ENCODE measurements around the gene RAET1L. TPM values are rescaled to one million over a fixed set of nuclear protein-coding genes. Genes with fewer than 3 reads are reported as not detected.
A peak's percentile ranks its signal among the peaks of the same experiment; 100 is the strongest.

The RAET1L gene
- total RNA-seq, 2 donors from 2014 or later = not detected

- 88 to 91% methylated on average over 23 to 29 of the region's 29 CpGs for WGBS, 2 experiments (ENCODE audit: insufficient coverage in 1 of 2, insufficient read length in 1 of 2)
- DNase-seq = peak; percentile 40
- TF ChIP-seq, protein P1, sequence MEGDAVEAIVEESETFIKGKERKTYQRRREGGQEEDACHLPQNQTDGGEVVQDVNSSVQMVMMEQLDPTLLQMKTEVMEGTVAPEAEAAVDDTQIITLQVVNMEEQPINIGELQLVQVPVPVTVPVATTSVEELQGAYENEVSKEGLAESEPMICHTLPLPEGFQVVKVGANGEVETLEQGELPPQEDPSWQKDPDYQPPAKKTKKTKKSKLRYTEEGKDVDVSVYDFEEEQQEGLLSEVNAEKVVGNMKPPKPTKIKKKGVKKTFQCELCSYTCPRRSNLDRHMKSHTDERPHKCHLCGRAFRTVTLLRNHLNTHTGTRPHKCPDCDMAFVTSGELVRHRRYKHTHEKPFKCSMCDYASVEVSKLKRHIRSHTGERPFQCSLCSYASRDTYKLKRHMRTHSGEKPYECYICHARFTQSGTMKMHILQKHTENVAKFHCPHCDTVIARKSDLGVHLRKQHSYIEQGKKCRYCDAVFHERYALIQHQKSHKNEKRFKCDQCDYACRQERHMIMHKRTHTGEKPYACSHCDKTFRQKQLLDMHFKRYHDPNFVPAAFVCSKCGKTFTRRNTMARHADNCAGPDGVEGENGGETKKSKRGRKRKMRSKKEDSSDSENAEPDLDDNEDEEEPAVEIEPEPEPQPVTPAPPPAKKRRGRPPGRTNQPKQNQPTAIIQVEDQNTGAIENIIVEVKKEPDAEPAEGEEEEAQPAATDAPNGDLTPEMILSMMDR (conservative IDR thresholded peaks at IDR 0.05) = no peak
- Histone ChIP-seq H3K27me3 (ENCODE audit: control insufficient read depth, insufficient read depth, low read length, poor library complexity, severe bottlenecking) (peaks cover 40% of the 10 kb centered on the region), H3K9me3 (ENCODE audit: control insufficient read depth, low read length) (no peaks in the 10 kb centered on the region), H3K36me3 (ENCODE audit: control insufficient read depth, insufficient read depth, low read length) (no peaks in the 10 kb centered on the region), H3K4me3 (ENCODE audit: low read length) (no peak overlapping the region), H3K27ac (ENCODE audit: low read depth, low read length) (no peak overlapping the region), H3K9ac (ENCODE audit: extremely low read depth, low read length, poor library complexity, severe bottlenecking) (no peak overlapping the region), H3K4me1 (ENCODE audit: control insufficient read depth, insufficient read depth, low read length) (no peaks in the 10 kb centered on the region)
- Mint-ChIP-seq H3K4me3 (no peak overlapping the region), H3K4me1 (no peaks in the 10 kb centered on the region), H3K36me3 (ENCODE audit: low read depth) (peaks cover 8% of the 10 kb centered on the region), H3K27ac (no peak overlapping the region), H3K27me3 (ENCODE audit: insufficient read depth) (peaks cover 52% of the 10 kb centered on the region), H3K9me3 (peaks cover 2% of the 10 kb centered on the region)
Measured at GRCh38 chr6:150057501-150057951, 32.2 kb upstream of the RAET1L start.

DNA sequence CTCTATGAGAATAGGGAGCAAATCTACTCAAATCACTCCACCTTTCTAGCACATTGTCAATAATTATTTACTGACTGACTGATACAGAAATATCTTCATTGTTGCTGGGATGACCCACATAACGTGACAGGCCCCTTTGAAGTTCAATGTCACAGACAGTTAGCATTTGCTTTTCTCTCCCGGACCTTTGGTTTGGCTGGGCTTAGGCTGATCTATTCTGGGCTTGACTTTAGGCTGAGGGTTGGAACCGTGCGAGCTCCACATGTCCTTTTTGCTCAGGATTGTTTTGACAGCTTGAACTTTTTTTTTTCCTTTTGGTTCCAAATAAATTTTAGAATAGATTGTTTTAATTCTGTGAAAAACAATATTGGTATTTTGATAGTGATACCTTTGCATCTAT is 31.6 kb upstream of the RAET1L start:
- Mint-ChIP-seq H3K27me3 (ENCODE audit: insufficient read depth) (peaks cover 58% of the 10 kb centered on the region), H3K4me1 (no peaks in the 10 kb centered on the region), H3K9me3 (peaks cover 2% of the 10 kb centered on the region), H3K4me3 (no peak overlapping the region), H3K36me3 (ENCODE audit: low read depth) (peaks cover 2% of the 10 kb centered on the region), H3K27ac (no peak overlapping the region)
- no peaks in the 10 kb centered on the region for H3K9me3 ChIP-seq (ENCODE audit: control insufficient read depth, low read length)
- no peaks in the 10 kb centered on the region for H3K4me1 ChIP-seq (ENCODE audit: control insufficient read depth, insufficient read depth, low read length)
- H3K9ac ChIP-seq (ENCODE audit: extremely low read depth, low read length, poor library complexity, severe bottlenecking) = no peak overlapping the region
- H3K4me3 ChIP-seq (ENCODE audit: low read length) = no peak overlapping the region
- H3K27me3 ChIP-seq (ENCODE audit: control insufficient read depth, insufficient read depth, low read length, poor library complexity, severe bottlenecking) = peaks cover 46% of the 10 kb centered on the region
- peak; percentile 22 for DNase-seq
- no peaks in the 10 kb centered on the region for H3K36me3 ChIP-seq (ENCODE audit: control insufficient read depth, insufficient read depth, low read length)
- no peak overlapping the region for H3K27ac ChIP-seq (ENCODE audit: low read depth, low read length)
- 84% methylated on average over 4 of the region's 4 CpGs; no CpG with 5 or more reads in 1 of the 2 experiments for WGBS, 2 experiments (ENCODE audit: insufficient coverage in 1 of 2, insufficient read length in 1 of 2)
- TF ChIP-seq, protein P1 (conservative IDR thresholded peaks at IDR 0.05) = no peak

DNA sequence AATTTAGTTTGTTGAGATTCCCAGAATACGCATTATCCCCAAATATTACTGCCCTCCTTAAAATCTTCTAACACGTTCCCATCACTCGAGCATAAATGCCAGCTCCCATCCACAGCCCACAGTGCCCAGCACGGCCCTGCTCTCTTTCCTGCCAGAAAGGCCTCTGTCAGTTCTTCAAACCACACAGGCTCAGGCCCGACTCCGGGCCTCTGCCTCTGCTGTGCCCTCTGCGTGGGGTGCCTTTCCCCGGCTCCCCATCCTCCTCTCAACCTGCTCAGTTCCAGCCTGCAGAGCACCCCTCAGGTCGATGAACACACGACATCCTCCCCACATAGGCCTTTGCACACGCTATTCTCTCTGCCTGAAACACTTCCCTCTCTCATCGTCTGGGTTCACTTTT is 30.8 kb upstream of the RAET1L start:
- no peak overlapping the region for H3K4me3 Mint-ChIP-seq
- no peak overlapping the region for H3K4me3 ChIP-seq (ENCODE audit: low read length)
- no peaks in the 10 kb centered on the region for H3K36me3 ChIP-seq (ENCODE audit: control insufficient read depth, insufficient read depth, low read length)
- no peak overlapping the region for H3K27ac ChIP-seq (ENCODE audit: low read depth, low read length)
- peak; percentile 26 for DNase-seq
- TF ChIP-seq, protein P1 (conservative IDR thresholded peaks at IDR 0.05) = no peak
- H3K27me3 Mint-ChIP-seq (ENCODE audit: insufficient read depth) = peaks cover 63% of the 10 kb centered on the region
- no peak overlapping the region for H3K27ac Mint-ChIP-seq
- H3K9me3 Mint-ChIP-seq = peaks cover 2% of the 10 kb centered on the region
- H3K4me1 ChIP-seq (ENCODE audit: control insufficient read depth, insufficient read depth, low read length) = no peaks in the 10 kb centered on the region
- H3K27me3 ChIP-seq (ENCODE audit: control insufficient read depth, insufficient read depth, low read length, poor library complexity, severe bottlenecking) = peaks cover 51% of the 10 kb centered on the region
- no peaks in the 10 kb centered on the region for H3K4me1 Mint-ChIP-seq
- WGBS, 2 experiments (ENCODE audit: insufficient coverage in 1 of 2, insufficient read length in 1 of 2) = 80 to 92% methylated on average over 8 to 12 of the region's 12 CpGs
- H3K9ac ChIP-seq (ENCODE audit: extremely low read depth, low read length, poor library complexity, severe bottlenecking) = no peak overlapping the region
- no peaks in the 10 kb centered on the region for H3K9me3 ChIP-seq (ENCODE audit: control insufficient read depth, low read length)
- no peaks in the 10 kb centered on the region for H3K36me3 Mint-ChIP-seq (ENCODE audit: low read depth)
